ENCODE results near the gene HOXA11. TPM values are rescaled to one million over a fixed set of nuclear protein-coding genes. Genes with fewer than 3 reads are reported as not detected.
A peak's percentile ranks its signal among the peaks of the same experiment; 100 is the strongest.

The HOXA11 gene
- polyA plus RNA-seq, 4 donors: 35.0 to 41.3 (median 39.7) TPM

- no peak for DNase-seq (ENCODE audit: low read depth in 4 of 4, low spot score in 3 of 4)
These were observed 13.8 kb downstream of the HOXA11 start for GRCh38 chr7:27171325-27171636.

GRCh38 chr7:27170426-27171324 lies 14.4 kb downstream of the HOXA11 start:
- no peak for DNase-seq (ENCODE audit: low read depth in 4 of 4, low spot score in 3 of 4)

- DNase-seq (ENCODE audit: low read depth in 4 of 4, low spot score in 3 of 4): no peak
These were observed 15.2 kb downstream of the HOXA11 start for GRCh38 chr7:27169658-27170425.

GRCh38 chr7:27168265-27168947 lies 16.6 kb downstream of the HOXA11 start:
- DNase-seq (ENCODE audit: low read depth in 4 of 4, low spot score in 3 of 4): no peak

GRCh38 chr7:27167916-27168264 lies 17.1 kb downstream of the HOXA11 start:
- no peak for DNase-seq (ENCODE audit: low read depth in 4 of 4, low spot score in 3 of 4)

GRCh38 chr7:27166531-27167505 lies 18.2 kb downstream of the HOXA11 start:
- DNase-seq (ENCODE audit: low read depth in 4 of 4, low spot score in 3 of 4): no peak

- DNase-seq (ENCODE audit: low read depth in 4 of 4, low spot score in 3 of 4): peak in 2 of 4 donors; percentile 77 to 80
These were observed 19.0 kb downstream of the HOXA11 start for GRCh38 chr7:27165996-27166530.

GRCh38 chr7:27165089-27165995 lies 19.7 kb downstream of the HOXA11 start, which contains the start of gene HOXA9:
TSS of gene HOXA9 (minus strand) at chr7:27165537. CDS start at chr7:27165457, 80 bp downstream.
- DNase-seq (ENCODE audit: low read depth in 4 of 4, low spot score in 3 of 4): peak in 3 of 4 donors; percentile 83 to 90 (median 87)

GRCh38 chr7:27164367-27165088 lies 20.5 kb downstream of the HOXA11 start:
- no peak for DNase-seq (ENCODE audit: low read depth in 4 of 4, low spot score in 3 of 4)

GRCh38 chr7:27164045-27164366 lies 21.0 kb downstream of the HOXA11 start:
- no peak for DNase-seq (ENCODE audit: low read depth in 4 of 4, low spot score in 3 of 4)

- DNase-seq (ENCODE audit: low read depth in 4 of 4, low spot score in 3 of 4): no peak
These were observed 21.6 kb downstream of the HOXA11 start for GRCh38 chr7:27163288-27164044.

GRCh38 chr7:27162561-27163287 lies 22.3 kb downstream of the HOXA11 start:
- no peak for DNase-seq (ENCODE audit: low read depth in 4 of 4, low spot score in 3 of 4)

- no peak for DNase-seq (ENCODE audit: low read depth in 4 of 4, low spot score in 3 of 4)
These were observed 23.1 kb downstream of the HOXA11 start for GRCh38 chr7:27161721-27162560.

GRCh38 chr7:27161214-27161720 lies 23.8 kb downstream of the HOXA11 start:
- DNase-seq (ENCODE audit: low read depth in 4 of 4, low spot score in 3 of 4): no peak

- DNase-seq (ENCODE audit: low read depth in 4 of 4, low spot score in 3 of 4): peak; percentile 89 to 93 (median 90)
These were observed 24.4 kb downstream of the HOXA11 start for GRCh38 chr7:27160546-27161213.

Measured in right renal pelvis (tissue), 4 donors.